Endothelial cell of umbilical vein (primary cell): ENCODE data around the gene SAMD7. TPM values are rescaled to one million over a fixed set of nuclear protein-coding genes. Genes with fewer than 3 reads are reported as not detected.

ENCODE experiments used
- BruUV-seq: library from RNA; stranded (reverse); fragments of 400-500 nt; replicated peaks from 2 replicates; lab custom pipeline; 2021; lab: Mats Ljungman, UMichigan
- CTCF ChIA-PET: fragments of 300-600, 350-600 bp; sonication (Branson Sonifier 250); formaldehyde crosslinking; loops from one replicate; lab custom pipeline; 2021; ENCODE audit warnings: antibody characterized with exemption, inconsistent platforms; lab: Charles Lee
- POLR2A ChIA-PET: fragments of 300-600, 350-600 bp; sonication (Branson Sonifier 250); formaldehyde crosslinking; loops from one replicate; lab custom pipeline; 2021; ENCODE audit warnings: antibody characterized with exemption, inconsistent platforms; lab: Charles Lee
- DNase-seq: peaks from one replicate; pipeline ENCODE4 v3.0.0-alpha.2; 2011; ENCODE audit warnings: low read depth, low spot score
- FAIRE-seq: peaks from 2 replicates; lab custom pipeline; 2011; peaks lifted over from hg19 to GRCh38; lab: Jason Lieb, UNC
- H2AFZ ChIP-seq: 2 replicates; pipeline ENCODE4 v1.6.0; 2012; ENCODE audit warnings: low read depth, low read length, control low read depth, inconsistent platforms
- H3K27ac ChIP-seq: 2 replicates; pipeline ENCODE4 v1.5.1; 2011; ENCODE audit warnings: low read depth, mild to moderate bottlenecking, control low read depth, low read length, moderate library complexity; ENCODE audit not compliant: insufficient read depth
- H3K27me3 ChIP-seq, 2 experiments: 2 replicates each; pipeline versions ENCODE4 v1.6.0 to v1.6.1; 2011; ENCODE audit warnings: low read length in 2 of 2, mixed read lengths in 1 of 2; ENCODE audit not compliant: control insufficient read depth in 2 of 2, insufficient read depth in 2 of 2
- H3K36me3 ChIP-seq, 2 experiments: 2 replicates in 1 of 2; 3 replicates in 1 of 2; pipeline ENCODE4 v1.5.1; 2011; ENCODE audit warnings: low read length in 2 of 2, mild to moderate bottlenecking in 1 of 2, moderate library complexity in 1 of 2; ENCODE audit not compliant: control insufficient read depth in 2 of 2, insufficient read depth in 2 of 2; ENCODE audit errors: extremely low read depth in 1 of 2
- H3K4me1 ChIP-seq: 3 replicates; pipeline ENCODE4 v1.5.1; 2011; ENCODE audit warnings: mild to moderate bottlenecking, low read length; ENCODE audit not compliant: control insufficient read depth, insufficient read depth; ENCODE audit errors: extremely low read depth
- H3K4me2 ChIP-seq: 2 replicates; pipeline ENCODE4 v1.6.1; 2011; ENCODE audit warnings: low read length, control low read depth, mixed read lengths; ENCODE audit not compliant: insufficient read depth
- H3K4me3 ChIP-seq, 3 experiments: fragments of 200-600 bp in 1 of 3; sonication (generic), shearing (Covaris generic) in 1 of 3; replicated peaks in 1 of 3; 2 replicates each; pipeline ENCODE4 v1.5.1; 2011 to 2016; ENCODE audit warnings: control low read depth in 3 of 3, low read length in 3 of 3, mild to moderate bottlenecking in 2 of 3, inconsistent platforms in 1 of 3, low read depth in 1 of 3, moderate library complexity in 1 of 3; ENCODE audit not compliant: insufficient read depth in 1 of 3
- H3K79me2 ChIP-seq: 2 replicates; pipeline ENCODE4 v1.6.0; 2012; ENCODE audit warnings: low read length, inconsistent platforms; ENCODE audit not compliant: control insufficient read depth, insufficient read depth
- H3K9ac ChIP-seq: replicated peaks from 2 replicates; pipeline ENCODE3; 2011; ENCODE audit warnings: low read length, control low read depth; ENCODE audit not compliant: insufficient read depth; ENCODE audit errors: extremely low read depth
- H3K9me1 ChIP-seq: replicated peaks from 3 replicates; pipeline ENCODE4 v1.6.0; 2011; ENCODE audit warnings: mild to moderate bottlenecking, low read length; ENCODE audit not compliant: control insufficient read depth, insufficient read depth; ENCODE audit errors: extremely low read depth
- H3K9me3 ChIP-seq: replicated peaks from 2 replicates; pipeline ENCODE4 v1.5.1; 2012; ENCODE audit warnings: low read length, inconsistent platforms; ENCODE audit not compliant: control insufficient read depth, insufficient read depth
- H4K20me1 ChIP-seq: replicated peaks from 2 replicates; pipeline ENCODE3; 2011; ENCODE audit warnings: mild to moderate bottlenecking, low read length; ENCODE audit not compliant: control insufficient read depth, insufficient read depth; ENCODE audit errors: extremely low read depth
- EZH2 ChIP-seq: IDR thresholded peaks from 2 replicates; pipeline ENCODE4 v1.6.1; 2012; ENCODE audit warnings: borderline replicate concordance, low read depth, mild to moderate bottlenecking, moderate library complexity, low read length, inconsistent platforms; ENCODE audit not compliant: severe bottlenecking
- FOS ChIP-seq: IDR thresholded peaks from 2 replicates; pipeline ENCODE4 v1.6.1; 2011; ENCODE audit warnings: mild to moderate bottlenecking, low read length, moderate library complexity, borderline replicate concordance; ENCODE audit not compliant: insufficient read depth
- GATA2 ChIP-seq: IDR thresholded peaks from 2 replicates; pipeline ENCODE4 v1.7.0; 2011; ENCODE audit warnings: low read depth, mild to moderate bottlenecking, moderate library complexity, mixed read lengths, low read length; ENCODE audit not compliant: insufficient read length, insufficient read depth
- JUN ChIP-seq: IDR thresholded peaks from 2 replicates; pipeline ENCODE4 v1.6.1; 2011; ENCODE audit warnings: borderline replicate concordance, low read depth; ENCODE audit not compliant: insufficient read length, insufficient read depth
- MYC ChIP-seq: IDR thresholded peaks from one replicate; pipeline ENCODE4 v1.6.1; 2011; ENCODE audit warnings: mild to moderate bottlenecking, low read depth, low read length
- POLR2A ChIP-seq: IDR thresholded peaks from 2 replicates; pipeline ENCODE4 v1.6.1; 2012; ENCODE audit warnings: low read depth, mild to moderate bottlenecking, control low read depth, low read length
- POLR2AphosphoS5 ChIP-seq: IDR thresholded peaks from 2 replicates; pipeline ENCODE4 v1.6.1; 2012; ENCODE audit warnings: low read depth, mild to moderate bottlenecking, control low read depth, low read length, moderate library complexity; ENCODE audit not compliant: insufficient read depth
- dilution Hi-C: fragments of 300-500 bp; cut with MboI; formaldehyde crosslinking; loops from one replicate; pipeline ENCODE4 v1.15.0; 2019; ENCODE audit warnings: low sequenced_read_pairs; ENCODE audit not compliant: extremely low pct_ligation_motif_present
- intact Hi-C: fragments of 100-400 bp; cut with micrococcal nuclease; formaldehyde crosslinking; loops from one replicate; pipeline ENCODE4 v1.10.0; 2022
- polyA plus RNA-seq, 4 experiments: library from polyadenylated mRNA; depleted of rRNA in 3 of 4; stranded (reverse) in 3 of 4; unstranded in 1 of 4; fragments of >200 nt; gene quantifications; 2 replicates each; pipeline versions ENCODE4 v1.2.1 to v1.2.3, GENCODE V29; 2011 to 2012; ENCODE audit warnings: missing spikeins in 1 of 4
- total RNA-seq: library from RNA; stranded (reverse); gene quantifications from 2 replicates; pipeline ENCODE4 v1.2.3, GENCODE V29; 2021
- TF ChIP-seq, protein P1 (sequence below): IDR thresholded peaks from 2 replicates; pipeline ENCODE4 v1.6.1; 2011; ENCODE audit not compliant: insufficient read depth, insufficient read length
- TF ChIP-seq, protein P2 (sequence below), 2 donors: IDR thresholded peaks; 1 replicate in 1 of 2; 2 replicates in 1 of 2; pipeline ENCODE4 v1.5.1; 2011; ENCODE audit warnings: low read length in 2 of 2, mild to moderate bottlenecking in 2 of 2, moderate library complexity in 2 of 2, control low read depth in 1 of 2, inconsistent platforms in 1 of 2, low read depth in 1 of 2; ENCODE audit not compliant: insufficient read depth in 1 of 2; ENCODE audit errors: extremely low read depth in 1 of 2

Gene SAMD7
- total and polyA plus RNA-seq, 2 donors (not counting 3 experiments of a cell fraction or from before 2014, with no cell fraction given) = not detected

DNA sequence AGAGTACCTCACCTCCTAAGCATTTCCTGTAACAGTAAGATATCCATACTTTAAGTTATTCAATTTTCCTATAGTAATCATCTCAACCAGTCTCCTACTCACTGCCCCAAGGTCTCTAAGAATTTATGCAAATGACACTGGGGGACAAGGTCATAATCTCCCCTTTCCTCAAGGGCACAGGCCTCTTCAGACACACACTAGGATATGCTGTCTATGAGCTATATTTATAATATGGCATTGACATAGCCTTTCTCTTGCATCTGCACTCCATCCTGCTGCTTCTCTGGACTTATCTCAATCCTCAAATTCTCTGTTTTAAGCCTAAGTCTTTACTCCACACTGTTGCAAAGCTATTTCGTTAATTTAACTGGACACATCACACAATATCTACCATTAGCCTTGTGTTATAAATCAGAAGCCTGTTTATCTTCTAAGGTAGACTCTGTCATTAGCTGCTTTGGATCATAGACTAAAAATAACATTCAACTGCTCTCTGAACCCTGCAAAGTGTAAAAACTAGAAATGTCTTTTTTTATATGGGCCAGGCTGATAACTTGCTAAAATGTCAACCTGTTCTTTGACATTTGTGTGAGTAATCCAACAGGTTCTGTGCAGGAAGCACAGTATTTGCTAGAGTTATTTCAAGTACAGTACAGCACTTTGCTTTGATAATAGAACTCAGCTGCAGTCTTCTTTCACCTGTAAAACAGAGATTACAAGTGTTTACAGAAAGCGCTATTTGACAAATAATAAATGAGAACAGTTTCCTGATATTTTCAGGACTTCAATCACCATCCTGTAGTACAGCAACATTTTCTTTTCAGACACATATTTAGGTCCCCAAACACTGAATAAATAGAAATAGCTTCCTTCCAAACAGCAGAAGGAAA, 37.4 kb downstream of the SAMD7 start:
- no peaks in the 10 kb centered on the region for H3K36me3 ChIP-seq
- no TSS peak for BruUV-seq
- DNase-seq (no peak), FAIRE-seq (no peak)
- H3K9me3 ChIP-seq = no peaks in the 10 kb centered on the region
- H2AFZ ChIP-seq = no peak overlapping the region
- POLR2A ChIA-PET = no interaction called here
- intact Hi-C loops (no loop called here), dilution Hi-C loops (no loop called here)
- no peak overlapping the region for H3K4me3 ChIP-seq
- H4K20me1 ChIP-seq = no peaks in the 10 kb centered on the region
- H3K27ac ChIP-seq = no peak overlapping the region
- peaks cover 4 to 10% of the 10 kb centered on the region in 2 experiments for H3K27me3 ChIP-seq
- no peak overlapping the region for H3K9ac ChIP-seq
- TF ChIP-seq FOS = no peak
- TF ChIP-seq POLR2A = no peak
- TF ChIP-seq, protein P1, sequence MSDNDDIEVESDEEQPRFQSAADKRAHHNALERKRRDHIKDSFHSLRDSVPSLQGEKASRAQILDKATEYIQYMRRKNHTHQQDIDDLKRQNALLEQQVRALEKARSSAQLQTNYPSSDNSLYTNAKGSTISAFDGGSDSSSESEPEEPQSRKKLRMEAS = no peak
- no peak for TF ChIP-seq POLR2AphosphoS5
- no peak for TF ChIP-seq JUN
- TF ChIP-seq EZH2 = no peak
- TF ChIP-seq GATA2 = no peak
- no peak for TF ChIP-seq MYC
- TF ChIP-seq, protein P2, sequence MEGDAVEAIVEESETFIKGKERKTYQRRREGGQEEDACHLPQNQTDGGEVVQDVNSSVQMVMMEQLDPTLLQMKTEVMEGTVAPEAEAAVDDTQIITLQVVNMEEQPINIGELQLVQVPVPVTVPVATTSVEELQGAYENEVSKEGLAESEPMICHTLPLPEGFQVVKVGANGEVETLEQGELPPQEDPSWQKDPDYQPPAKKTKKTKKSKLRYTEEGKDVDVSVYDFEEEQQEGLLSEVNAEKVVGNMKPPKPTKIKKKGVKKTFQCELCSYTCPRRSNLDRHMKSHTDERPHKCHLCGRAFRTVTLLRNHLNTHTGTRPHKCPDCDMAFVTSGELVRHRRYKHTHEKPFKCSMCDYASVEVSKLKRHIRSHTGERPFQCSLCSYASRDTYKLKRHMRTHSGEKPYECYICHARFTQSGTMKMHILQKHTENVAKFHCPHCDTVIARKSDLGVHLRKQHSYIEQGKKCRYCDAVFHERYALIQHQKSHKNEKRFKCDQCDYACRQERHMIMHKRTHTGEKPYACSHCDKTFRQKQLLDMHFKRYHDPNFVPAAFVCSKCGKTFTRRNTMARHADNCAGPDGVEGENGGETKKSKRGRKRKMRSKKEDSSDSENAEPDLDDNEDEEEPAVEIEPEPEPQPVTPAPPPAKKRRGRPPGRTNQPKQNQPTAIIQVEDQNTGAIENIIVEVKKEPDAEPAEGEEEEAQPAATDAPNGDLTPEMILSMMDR (IDR thresholded peaks at IDR 0.05; ENCODE audit: extremely low read depth in 1 of 2, insufficient read depth in 1 of 2, low read depth in 1 of 2, low read length in 2 of 2) = no peak
- CTCF ChIA-PET = interaction anchor here (0.6 kb wide), 1 partner anchor 82 kb away, joined by 4 read pairs; no protein-coding TSS in a partner anchor
- H3K9me1 ChIP-seq = no peaks in the 10 kb centered on the region
- no peaks in the 10 kb centered on the region for H3K79me2 ChIP-seq
- H3K4me2 ChIP-seq = no peak overlapping the region
- H3K4me1 ChIP-seq = peaks cover 4% of the 10 kb centered on the region
